Right renal pelvis (tissue), 4 donors: ENCODE measurements around the gene FLYWCH1. TPM values are rescaled to one million over a fixed set of nuclear protein-coding genes. Genes with fewer than 3 reads are reported as not detected.

Experiments
- DNase-seq, 4 donors: peaks; one replicate each; pipeline ENCODE4 v3.0.0-alpha.2; 2013; ENCODE audit warnings: low read depth in 4 of 4, low spot score in 3 of 4, missing footprints in 1 of 4
- polyA plus RNA-seq, 4 donors: library from polyadenylated mRNA; unstranded; fragments of 120-200 nt; gene quantifications; one replicate each; pipeline ENCODE4 v1.2.1, GENCODE V29; 2013; ENCODE audit not compliant: insufficient read length in 4 of 4

Gene FLYWCH1
- polyA plus RNA-seq, 4 donors: 19.6 to 25.2 (median 22.3) TPM

GRCh38 chr16:2966043-2966807 lies 54.5 kb downstream of the FLYWCH1 start:
- DNase-seq: no peak

- DNase-seq: no peak
Measured at GRCh38 chr16:2966808-2967191, 55.1 kb downstream of the FLYWCH1 start.

- no peak for DNase-seq
Measured at GRCh38 chr16:2967211-2967631, 55.5 kb downstream of the FLYWCH1 start.

- DNase-seq: no peak
Measured at GRCh38 chr16:2967721-2968161, 56.0 kb downstream of the FLYWCH1 start.

- no peak for DNase-seq
Measured at GRCh38 chr16:2968368-2968737, 56.6 kb downstream of the FLYWCH1 start.

GRCh38 chr16:2968738-2969544 lies 57.2 kb downstream of the FLYWCH1 start, which contains the start of gene PAQR4:
TSS of gene PAQR4 (plus strand) at chr16:2969348. CDS start at chr16:2969675, 327 bp downstream.
- peak; percentile 73 to 84 (median 80) for DNase-seq

- DNase-seq: no peak
Measured at GRCh38 chr16:2969545-2970521, 58.1 kb downstream of the FLYWCH1 start.

- no peak for DNase-seq
Measured at GRCh38 chr16:2970563-2970962, 58.8 kb downstream of the FLYWCH1 start.

- no peak for DNase-seq
Measured at GRCh38 chr16:2971134-2971984, 59.6 kb downstream of the FLYWCH1 start.

GRCh38 chr16:2971985-2972784 lies 60.5 kb downstream of the FLYWCH1 start:
- DNase-seq: no peak

- no peak for DNase-seq
Measured at GRCh38 chr16:2973093-2973492, 61.4 kb downstream of the FLYWCH1 start.

GRCh38 chr16:2973605-2974318 lies 62.0 kb downstream of the FLYWCH1 start:
- no peak for DNase-seq

- no peak for DNase-seq
Measured at GRCh38 chr16:2974319-2975056, 62.8 kb downstream of the FLYWCH1 start.

- DNase-seq: no peak
Measured at GRCh38 chr16:2975161-2975795, 63.5 kb downstream of the FLYWCH1 start.

- DNase-seq: no peak
Measured at GRCh38 chr16:2976201-2976600, 64.5 kb downstream of the FLYWCH1 start.

GRCh38 chr16:2976673-2977072 lies 64.9 kb downstream of the FLYWCH1 start:
- no peak for DNase-seq

- DNase-seq: no peak
Measured at GRCh38 chr16:2977440-2977839, 65.7 kb downstream of the FLYWCH1 start.
